K562 (cell line): ENCODE measurements around the gene NOD2. TPM values are rescaled to one million over a fixed set of nuclear protein-coding genes. Genes with fewer than 3 reads are reported as not detected.
A peak's percentile ranks its signal among the peaks of the same experiment; 100 is the strongest.

Experiments used
- ATAC-seq: fragments of 200-7000 bp; cut with Tn5 transposase; 3 replicates; pipeline ENCODE4 v1.9.1; 2020; ENCODE audit warnings: moderate library complexity
- BruUV-seq: library from RNA; stranded (reverse); fragments of 400-500 nt; replicated peaks from 2 replicates; lab custom pipeline; 2021; lab: Mats Ljungman, UMichigan
- CTCF ChIA-PET: fragments of 300-600 bp; formaldehyde crosslinking; extraction: SDS; loops from one replicate; lab custom pipeline; 2021; ENCODE audit warnings: low intra/inter-chr PET ratio; lab: Yijun Ruan, JAX
- POLR2A ChIA-PET: fragments of 300-600, 350-650 bp; sonication (Branson Sonifier 250); formaldehyde crosslinking; extraction: SDS; loops from one replicate; lab custom pipeline; 2021; ENCODE audit warnings: antibody characterized with exemption, inconsistent platforms; lab: Yijun Ruan, JAX
- DNase-seq, 4 experiments: peaks; one replicate each; pipeline versions ENCODE4 v3.0.0 to v3.0.0-alpha.2; 2011 to 2018; ENCODE audit warnings: low spot score in 3 of 4, mixed read lengths in 3 of 4; ENCODE audit errors: extremely low read depth in 1 of 4
- FAIRE-seq: peaks from 2 replicates; lab custom pipeline; 2011; peaks lifted over from hg19 to GRCh38; lab: Jason Lieb, UNC
- H2AFZ ChIP-seq: 2 replicates; pipeline ENCODE4 v1.6.0; 2011; ENCODE audit warnings: low read depth, low read length, control low read depth, inconsistent platforms
- H3K27ac ChIP-seq: fragments of 200-600 bp; 3 replicates; pipeline ENCODE4 v1.8.0; 2011; ENCODE audit warnings: low read depth, mild to moderate bottlenecking, control low read depth, inconsistent platforms, low read length, moderate library complexity, mixed read lengths; ENCODE audit errors: extremely low read depth
- H3K27me3 ChIP-seq, 2 experiments: fragments of 300-600 bp in 1 of 2; 2 replicates in 1 of 2; 3 replicates in 1 of 2; pipeline versions ENCODE4 v1.6.0 to v1.8.0; 2011; ENCODE audit warnings: inconsistent platforms in 2 of 2, low read length in 2 of 2, mild to moderate bottlenecking in 1 of 2, mixed read lengths in 1 of 2, moderate library complexity in 1 of 2; ENCODE audit not compliant: control insufficient read depth in 2 of 2, insufficient read depth in 2 of 2
- H3K36me3 ChIP-seq: fragments of 300-600 bp; 3 replicates; pipeline ENCODE4 v1.8.0; 2011; ENCODE audit warnings: mild to moderate bottlenecking, low read length, inconsistent platforms; ENCODE audit not compliant: control insufficient read depth, insufficient read depth
- H3K4me1 ChIP-seq, 2 experiments: fragments of 200-600 bp in 1 of 2; replicated peaks in 1 of 2; 2 replicates in 1 of 2; 3 replicates in 1 of 2; pipeline versions ENCODE4 v1.5.1 to v1.8.0; 2011; ENCODE audit warnings: inconsistent platforms in 2 of 2, low read length in 2 of 2, mild to moderate bottlenecking in 1 of 2, mixed read lengths in 1 of 2, moderate library complexity in 1 of 2; ENCODE audit not compliant: control insufficient read depth in 2 of 2, insufficient read depth in 2 of 2
- H3K4me2 ChIP-seq: 2 replicates; pipeline ENCODE4 v1.6.1; 2011; ENCODE audit warnings: low read length, control low read depth, inconsistent platforms, mixed read lengths; ENCODE audit not compliant: insufficient read depth
- H3K4me3 ChIP-seq: fragments of 200-600 bp; sonication (generic), shearing (Covaris generic); 2 replicates; pipeline ENCODE4 v1.5.1; 2016; ENCODE audit warnings: control low read depth, inconsistent platforms
- H3K79me2 ChIP-seq: fragments of 200-600 bp; 3 replicates; pipeline ENCODE4 v1.8.0; 2011; ENCODE audit warnings: low read length, inconsistent platforms; ENCODE audit not compliant: control insufficient read depth, insufficient read depth
- H3K9ac ChIP-seq, 2 experiments: 2 replicates each; pipeline versions ENCODE4 v1.6.0 to v1.6.1; 2011; ENCODE audit warnings: low read depth in 2 of 2, low read length in 2 of 2, control low read depth in 1 of 2, inconsistent platforms in 1 of 2, mild to moderate bottlenecking in 1 of 2, mixed read lengths in 1 of 2; ENCODE audit not compliant: insufficient read depth in 1 of 2
- H3K9me1 ChIP-seq: one replicate; pipeline ENCODE4 v1.6.0; 2011; ENCODE audit warnings: inconsistent platforms, mild to moderate bottlenecking, low read length, moderate library complexity; ENCODE audit not compliant: control insufficient read depth, insufficient read depth
- H3K9me3 ChIP-seq: replicated peaks from 2 replicates; pipeline ENCODE4 v1.5.1; 2011; ENCODE audit warnings: low read depth, low read length, inconsistent platforms; ENCODE audit not compliant: control insufficient read depth, insufficient read depth
- H4K20me1 ChIP-seq: replicated peaks from 2 replicates; pipeline ENCODE4 v1.6.1; 2011; ENCODE audit warnings: low read length, inconsistent platforms, mixed read lengths; ENCODE audit not compliant: control insufficient read depth, insufficient read depth
- CBX2 ChIP-seq: fragments of 200-600 bp; sonication (generic); IDR thresholded peaks from one replicate; pipeline ENCODE4 v1.6.1; 2012; ENCODE audit warnings: mild to moderate bottlenecking, low read length, inconsistent platforms; ENCODE audit not compliant: insufficient read depth, poor library complexity, severe bottlenecking
- NRF1 ChIP-seq, 2 experiments: fragments of 450-650 bp; IDR thresholded peaks in 1 of 2; conservative IDR thresholded peaks in 1 of 2; 2 replicates each; pipeline ENCODE4 v1.6.1; 2014; ENCODE audit warnings: mild to moderate bottlenecking in 2 of 2
- RBM34 ChIP-seq: fragments of 200-400 bp; formaldehyde crosslinking; IDR thresholded peaks from 2 replicates; pipeline ENCODE4 v1.6.1; 2018; ENCODE audit warnings: low read length, borderline replicate concordance; ENCODE audit not compliant: insufficient read depth
- SPI1 ChIP-seq: IDR thresholded peaks from 2 replicates; pipeline ENCODE4 v1.6.1; 2011; ENCODE audit warnings: low read depth, low read length, control low read depth, borderline replicate concordance
- TCFL5 ChIP-seq: fragments of 250-450 bp; sonication (Bioruptor Pico); conservative IDR thresholded peaks from 2 replicates; pipeline ENCODE4 v1.6.1; 2021; ENCODE audit warnings: mild to moderate bottlenecking, moderate library complexity, matching md5 sums
- TFAP4 ChIP-seq: sonication (generic); formaldehyde crosslinking; IDR thresholded peaks from 2 replicates; pipeline ENCODE4 v1.8.0; 2022; ENCODE audit warnings: missing genetic modification reagents, mild to moderate bottlenecking, moderate library complexity, borderline replicate concordance
- THRAP3 ChIP-seq: fragments of 450-650 bp; IDR thresholded peaks from 2 replicates; pipeline ENCODE4 v1.6.1; 2016; ENCODE audit warnings: mild to moderate bottlenecking, inconsistent platforms, borderline replicate concordance
- ZBTB8A ChIP-seq: fragments of 450-650 bp; IDR thresholded peaks from 2 replicates; pipeline ENCODE4 v1.6.1; 2018; ENCODE audit warnings: mild to moderate bottlenecking, moderate library complexity; ENCODE audit not compliant: partially characterized antibody
- ZKSCAN1 ChIP-seq: fragments of 150-350 bp; IDR thresholded peaks from 2 replicates; pipeline ENCODE4 v1.6.1; 2016; ENCODE audit warnings: low read depth, low read length
- ZNF12 ChIP-seq: sonication (generic); formaldehyde crosslinking; IDR thresholded peaks from 2 replicates; pipeline ENCODE4 v1.4.0; 2020; ENCODE audit warnings: mild to moderate bottlenecking, missing genetic modification reagents
- ZNF124 ChIP-seq: sonication (generic); formaldehyde crosslinking; IDR thresholded peaks from 2 replicates; pipeline ENCODE4 v1.8.1; 2022; ENCODE audit warnings: missing genetic modification reagents
- ZNF395 ChIP-seq: fragments of 200-800 bp; sonication (Bioruptor generic); IDR thresholded peaks from 2 replicates; pipeline ENCODE4 v1.6.1; 2017; ENCODE audit warnings: missing genetic modification characterization, missing compliant biosample characterization
- WGBS: fragments of 100-300 bp; shearing (Covaris generic); methylation state at CpG from one replicate; pipeline ENCODE4 v1.1.6; 2016; ENCODE audit warnings: low coverage, mixed read lengths; ENCODE audit not compliant: insufficient coverage; ENCODE audit errors: missing lambda C conversion rate; 5-methylcytosine and 5-hydroxymethylcytosine counted together
- in situ Hi-C: fragments of 300-500 bp; cut with MboI; formaldehyde crosslinking; loops from 4 replicates; pipeline ENCODE4 v1.15.0; 2018; ENCODE audit warnings: inconsistent platforms, mixed read lengths
- intact Hi-C: fragments of 100-400 bp; cut with micrococcal nuclease; formaldehyde crosslinking; loops from 2 replicates; pipeline ENCODE4 v1.14.2; 2022
- polyA plus RNA-seq, 8 experiments: library from polyadenylated mRNA; depleted of rRNA in 4 of 8; stranded (reverse) in 5 of 8; unstranded in 3 of 8; fragments of >200 nt; fragmentation: Nextera tagmentation in 2 of 8; fragmentation: Illumina TruSeq in 1 of 8; extraction: Ambion mirVana in 2 of 8; extraction: Trizol in 1 of 8; gene quantifications; 2 replicates each; pipeline versions ENCODE4 v1.2.1 to v1.2.3, GENCODE V29; 2011 to 2014; ENCODE audit warnings: inconsistent platforms in 1 of 8, missing spikeins in 1 of 8
- total RNA-seq, 7 experiments: library from RNA; depleted of rRNA in 6 of 7; stranded (reverse); fragments of >200 nt in 6 of 7; fragmentation: Illumina TruSeq in 2 of 7; extraction: Trizol in 2 of 7; gene quantifications; 2 replicates each; pipeline versions ENCODE4 v1.2.1 to v1.2.3, GENCODE V29; 2011 to 2021; ENCODE audit warnings: low replicate concordance in 1 of 7

NOD2 gene
- total and polyA plus RNA-seq, 9 of the 15 experiments (the other 6 are each of a cell fraction or from before 2014, with no cell fraction given), result 0.04 TPM; not detected in 8

GRCh38 chr16:50737420-50737959 is 44.1 kb downstream of the NOD2 start:
- Histone ChIP-seq H3K4me1 (peaks cover 5 to 10% of the 10 kb centered on the region in 2 experiments; a peak in 3 of 5 replicates), H3K27ac (no peak overlapping the region), H3K9me3 (no peaks in the 10 kb centered on the region), H3K4me2 (no peak overlapping the region), H3K9me1 (no peaks in the 10 kb centered on the region), H2AFZ (no peak overlapping the region), H3K36me3 (no peaks in the 10 kb centered on the region), H3K4me3 (no peak overlapping the region), H3K79me2 (no peaks in the 10 kb centered on the region), H3K9ac (no peak overlapping the region), H4K20me1 (no peaks in the 10 kb centered on the region; the same call in 1 of the 2 replicates), H3K27me3 (peaks cover 12 to 21% of the 10 kb centered on the region in 2 experiments; a peak in 3 of 5 replicates)
- ChIA-PET POLR2A (no interaction called here), CTCF (no interaction called here)
- in situ Hi-C loops, result no loop called here
- ATAC-seq (no peak), DNase-seq (no peak), FAIRE-seq (no peak)
- TF ChIP-seq ZNF124 (CRISPR knock-in tag) (no peak), ZKSCAN1 (0 out of 2 replicates have a peak, but pooled peaks have one; percentile 35), CBX2 (no peak), TFAP4 (no peak)
- no TSS peak for BruUV-seq
- 0% methylated on average over 1 of the region's 1 CpG for WGBS
- intact Hi-C loops, result no loop called here

GRCh38 chr16:50739031-50739430 is 45.6 kb downstream of the NOD2 start:
- in situ Hi-C loops, result no loop called here
- ATAC-seq (no peak), FAIRE-seq (no peak), DNase-seq (no peak)
- intact Hi-C loops, result no loop called here
- Histone ChIP-seq H3K4me1 (peaks cover 5 to 11% of the 10 kb centered on the region in 2 experiments; a peak in 3 of 5 replicates), H2AFZ (no peak overlapping the region), H3K4me2 (no peak overlapping the region), H3K27ac (no peak overlapping the region), H3K79me2 (no peaks in the 10 kb centered on the region), H3K9me1 (no peaks in the 10 kb centered on the region), H4K20me1 (no peaks in the 10 kb centered on the region; the same call in 1 of the 2 replicates), H3K4me3 (no peak overlapping the region), H3K9me3 (no peaks in the 10 kb centered on the region), H3K9ac (no peak overlapping the region), H3K27me3 (peaks cover 9 to 16% of the 10 kb centered on the region in 2 experiments; a peak in 3 of 5 replicates), H3K36me3 (no peaks in the 10 kb centered on the region)
- WGBS, result 0% methylated on average over 1 of the region's 1 CpG
- no TSS peak for BruUV-seq
- ChIA-PET CTCF (no interaction called here), POLR2A (interaction anchor here (0.6 kb wide), 1 partner anchor 19 kb away, joined by 3 read pairs; no protein-coding TSS in a partner anchor)
- no peak for TF ChIP-seq TCFL5
- TF ChIP-seq ZNF395 (CRISPR knock-in tag), result no peak
- TF ChIP-seq RBM34, result no peak
- TF ChIP-seq ZNF12 (CRISPR knock-in tag), result no peak
- no peak for TF ChIP-seq ZBTB8A
- TF ChIP-seq NRF1 (conservative IDR thresholded peaks at IDR 0.05 in 1 of 2, IDR thresholded peaks at IDR 0.05 in 1 of 2), result peak; percentile 45; a peak in 2 of 4 replicates
- TF ChIP-seq ZNF124 (CRISPR knock-in tag), result no peak
- no peak for TF ChIP-seq THRAP3
- peak; percentile 31; the same call in 1 of the 2 replicates for TF ChIP-seq SPI1
